Left ventricle myocardium superior (tissue), 1 donor: ENCODE data around the gene KIF22. TPM values are rescaled to one million over a fixed set of nuclear protein-coding genes. Genes with fewer than 3 reads are reported as not detected.
"Not testable (repeated sequence)": the region's sequence is repeated elsewhere in the genome, so short reads cannot be mapped to it uniquely, and the experiment has no call there.

Source experiments
- ATAC-seq: fragments of 200-7000 bp; cut with Tn5 transposase; one replicate; pipeline ENCODE4 v1.9.1; 2020; ENCODE audit warnings: mild to moderate bottlenecking, moderate library complexity
- DNase-seq: peaks from one replicate; pipeline ENCODE4 v3.0.0-alpha.2; 2020
- intact Hi-C: fragments of 100-400 bp; cut with micrococcal nuclease; formaldehyde crosslinking; loops from one replicate; pipeline ENCODE4 v1.11.0; 2022
- total RNA-seq: library from RNA; stranded (reverse); fragmentation: NEBNext Ultra II Directional; extraction: Animal tissue kit (Norgen Biotek cat#: 25700); gene quantifications from one replicate; pipeline ENCODE4 v1.2.1, GENCODE V29; 2021
- donor health status: DM: no; HTN: yes; CAD: no; lungs with severe emphysema.

KIF22 gene
- total RNA-seq, 1 donor from 2014 or later = 55.2 TPM

GRCh38 chr16:29763326-29763725 lies 27.2 kb upstream of the KIF22 start:
- intact Hi-C loops = no loop called here
- ATAC-seq (no peak), DNase-seq (no peak)

DNA sequence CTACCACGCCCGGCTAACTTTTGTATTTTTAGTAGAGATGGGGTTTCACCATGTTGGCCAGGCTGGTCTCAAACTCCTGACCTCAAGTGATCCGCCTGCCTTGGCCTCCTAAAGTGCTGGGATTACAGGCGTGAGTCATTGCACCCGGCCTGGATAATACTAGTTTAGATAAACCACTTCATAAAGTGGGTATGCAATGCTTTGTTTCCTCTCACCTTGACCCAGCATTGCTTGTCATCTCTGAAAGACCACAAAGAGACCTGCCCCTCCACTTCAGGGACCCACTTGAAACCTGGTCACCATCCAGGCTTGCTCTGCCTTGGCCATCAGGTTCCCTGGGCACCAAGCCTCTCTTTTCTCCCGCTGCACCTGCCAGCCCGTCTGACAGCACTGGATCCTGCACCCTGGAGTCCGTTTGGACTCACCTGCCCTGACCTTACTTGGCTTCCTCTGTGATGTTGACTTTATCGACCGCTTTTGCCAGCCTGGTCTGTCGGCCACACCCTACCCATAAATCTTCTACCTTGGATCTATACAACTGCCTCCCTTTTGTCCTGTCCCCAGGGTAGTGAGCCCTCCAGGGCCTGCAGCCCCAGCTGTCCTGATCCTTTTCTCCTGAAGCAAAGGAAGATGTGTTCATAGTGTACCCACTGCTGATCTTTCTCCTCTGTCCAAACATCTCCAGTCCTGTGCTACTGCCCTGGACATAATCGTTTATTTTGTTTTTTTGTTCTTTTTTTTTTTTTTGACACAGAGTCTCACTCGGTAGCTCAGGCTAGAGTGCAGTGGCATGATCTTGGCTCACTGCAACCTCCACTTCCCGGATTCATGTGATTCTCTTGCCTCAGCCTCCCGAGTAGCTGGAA lies 25.2 kb upstream of the KIF22 start:
- no peak for DNase-seq
- intact Hi-C loops = no loop called here
- peak; percentile 75 for ATAC-seq

- intact Hi-C loops = no loop called here
- no peak for DNase-seq
- no peak for ATAC-seq
Observed at GRCh38 chr16:29766571-29766970, 24.0 kb upstream of the KIF22 start.

DNA sequence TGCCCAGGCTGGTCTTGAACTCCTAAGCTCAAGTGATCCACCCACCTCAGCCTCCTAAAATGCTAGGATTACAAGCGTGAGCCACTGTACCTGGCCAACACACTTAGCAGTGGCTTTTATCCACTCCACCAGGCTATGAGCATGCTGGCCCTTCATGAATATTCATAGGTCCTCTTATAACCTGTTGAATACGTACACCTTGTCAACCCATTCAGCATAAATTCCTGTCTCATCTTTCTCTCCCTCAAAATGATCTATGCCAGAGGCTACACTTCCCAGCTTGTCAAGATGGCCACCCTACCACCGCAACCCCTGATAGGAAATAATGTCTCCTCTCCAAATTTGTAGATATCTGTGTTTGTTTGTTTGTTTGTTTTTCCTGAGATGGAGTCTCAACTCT lies 23.5 kb upstream of the KIF22 start:
- ATAC-seq (no peak), DNase-seq (no peak)
- intact Hi-C loops = no loop called here

DNA sequence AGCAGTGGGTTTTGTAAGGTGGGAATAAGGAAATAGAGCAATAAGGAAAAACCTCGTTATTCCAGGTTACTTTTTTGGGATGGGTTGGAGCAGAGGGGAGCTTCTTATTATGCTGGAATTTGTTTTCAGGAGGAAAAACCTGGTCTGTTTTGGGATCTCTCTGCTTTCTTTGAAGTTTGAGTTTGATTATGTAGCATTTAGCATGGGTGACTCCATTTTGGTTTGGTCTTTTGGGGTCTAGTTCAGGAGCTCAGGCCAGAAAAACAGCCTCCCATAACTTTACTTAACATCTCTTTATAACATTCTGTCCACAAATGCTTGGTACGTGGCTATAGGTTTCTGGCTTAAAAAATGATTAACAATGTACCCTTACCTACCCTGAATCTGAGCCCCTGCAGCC lies 21.0 kb upstream of the KIF22 start:
- ATAC-seq = no peak

GRCh38 chr16:29770250-29770929 lies 20.2 kb upstream of the KIF22 start:
- DNase-seq (no peak), ATAC-seq (no peak)
- intact Hi-C loops = no loop called here

More for the DNA sequence above, 21.0 kb upstream of the KIF22 start:
- no peak for DNase-seq
- intact Hi-C loops = no loop called here

- DNase-seq, intact Hi-C loops, ATAC-seq: not testable (repeated sequence)
Observed at GRCh38 chr16:29772330-29772729, 18.2 kb upstream of the KIF22 start.

DNA sequence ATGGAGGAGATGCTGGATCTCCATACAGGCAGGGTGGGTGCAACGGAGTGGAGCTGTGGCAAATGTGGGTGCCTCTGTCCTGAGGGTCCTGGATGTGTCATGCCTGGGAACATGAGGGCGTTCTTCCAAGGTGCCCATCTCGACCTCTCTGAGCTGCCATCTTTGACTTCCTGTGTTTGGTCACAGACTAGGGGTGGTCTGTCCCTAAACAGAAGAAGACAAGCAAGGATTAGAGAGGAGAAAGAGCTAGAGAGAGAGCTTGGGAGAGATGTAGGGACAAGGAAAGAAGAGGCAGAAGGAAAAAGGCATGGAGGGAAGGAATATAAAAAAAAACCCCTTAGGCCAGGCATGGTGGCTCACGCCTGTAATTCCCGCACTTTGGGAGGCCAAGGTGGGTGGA lies 15.8 kb upstream of the KIF22 start:
- DNase-seq (no peak), ATAC-seq (no peak)
- intact Hi-C loops = no loop called here

DNA sequence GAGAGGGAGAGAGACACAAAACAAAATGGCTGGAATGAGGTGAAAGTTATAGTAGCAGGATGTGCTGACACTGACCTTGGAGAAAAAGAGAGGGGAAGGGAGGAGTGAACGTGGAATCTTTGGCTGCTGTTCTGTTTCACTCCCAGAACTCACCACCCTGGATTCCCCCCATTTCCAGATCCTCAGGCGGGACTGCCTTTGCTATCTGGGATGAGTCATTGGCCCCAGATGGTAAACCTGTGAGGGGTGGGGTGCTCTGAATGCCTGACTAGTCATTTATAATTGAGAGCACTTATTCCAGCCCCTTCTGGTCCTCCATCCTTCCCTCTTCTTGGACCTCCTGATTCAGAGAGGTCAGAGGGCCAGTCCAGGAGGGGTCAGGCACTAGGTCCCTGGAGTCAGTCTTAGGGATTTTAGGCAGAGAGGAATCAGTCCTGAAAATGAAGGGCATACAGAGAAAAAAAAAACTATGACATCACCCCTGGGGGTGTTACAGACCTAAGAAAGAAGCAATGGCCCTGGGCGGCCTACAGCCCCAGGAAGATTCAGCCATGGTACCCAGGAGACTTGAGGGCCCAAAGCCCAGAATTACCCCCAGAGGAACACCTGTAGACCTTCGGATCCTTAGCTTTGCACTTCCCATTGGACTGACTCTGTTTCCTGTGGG lies 14.7 kb upstream of the KIF22 start:
- DNase-seq (no peak), ATAC-seq (no peak)
- intact Hi-C loops = no loop called here

DNA sequence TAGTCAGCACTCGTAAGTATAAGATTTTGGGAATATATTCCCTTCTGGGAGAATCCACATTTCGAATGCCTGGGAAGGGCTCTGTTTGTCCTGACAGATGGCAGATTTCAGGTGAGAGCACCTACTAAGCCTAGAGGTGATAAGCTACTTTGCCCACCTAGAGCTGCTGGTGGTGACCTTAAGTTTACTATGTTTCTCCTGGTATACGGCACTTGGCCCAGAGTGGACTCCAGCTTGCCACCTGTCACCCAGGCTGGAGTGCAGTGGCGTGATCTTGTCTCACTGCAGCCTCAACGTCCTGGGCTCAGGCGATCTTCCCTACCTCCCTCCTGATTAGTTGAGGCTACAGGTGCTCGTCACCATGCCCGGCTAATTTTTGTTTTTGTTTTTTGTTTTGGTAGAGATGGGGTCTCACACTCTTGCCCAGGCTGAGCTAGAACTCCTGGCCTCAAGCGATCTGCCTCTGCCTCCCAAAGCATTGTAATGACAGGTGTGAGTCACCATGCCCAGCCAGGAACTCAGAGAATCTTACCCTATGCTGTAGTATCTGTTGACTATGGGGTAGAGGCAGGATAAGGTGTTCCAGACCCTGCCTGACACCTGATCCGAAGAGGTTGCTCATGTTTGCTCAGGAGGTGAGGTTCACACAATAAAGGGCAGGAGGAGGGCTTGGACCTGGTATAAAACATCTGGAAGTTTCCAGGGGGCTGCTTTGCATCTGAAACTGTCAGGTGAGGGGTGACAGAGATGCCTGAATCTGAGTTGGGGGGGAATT lies 12.8 kb upstream of the KIF22 start, which contains the start of gene ZG16:
Gene ZG16, plus strand, starts transcription at position 681 of the 775 bp plus-strand sequence. CDS start 1,011 bp downstream, outside the sequence.
- no peak for DNase-seq
- no peak for ATAC-seq
- intact Hi-C loops = no loop called here

- ATAC-seq (no peak), DNase-seq (no peak)
- intact Hi-C loops = no loop called here
Observed at GRCh38 chr16:29779474-29779873, 11.1 kb upstream of the KIF22 start.

GRCh38 chr16:29783094-29783953 lies 7.2 kb upstream of the KIF22 start:
- intact Hi-C loops, ATAC-seq, DNase-seq: not testable (repeated sequence)

DNA sequence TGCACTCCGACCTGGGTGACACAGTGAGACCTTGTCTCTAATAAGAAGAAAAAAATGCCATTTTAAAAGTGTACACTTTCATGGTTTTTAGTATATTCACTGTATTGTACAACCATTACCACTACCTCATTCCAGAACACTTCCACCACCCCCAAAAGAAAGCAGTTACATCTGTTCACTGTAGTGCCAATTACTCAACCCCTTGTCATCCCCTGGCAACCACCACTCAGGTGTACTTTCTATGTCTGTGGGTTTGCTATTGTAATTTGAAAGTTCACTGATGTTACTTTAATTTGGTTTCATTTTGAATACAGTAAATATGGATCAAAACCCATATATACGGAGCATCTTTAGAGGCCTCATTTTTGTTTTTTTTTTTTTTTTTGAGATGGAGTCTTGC lies 6.4 kb upstream of the KIF22 start:
- intact Hi-C loops = no loop called here
- ATAC-seq = no peak
- DNase-seq = no peak

DNA sequence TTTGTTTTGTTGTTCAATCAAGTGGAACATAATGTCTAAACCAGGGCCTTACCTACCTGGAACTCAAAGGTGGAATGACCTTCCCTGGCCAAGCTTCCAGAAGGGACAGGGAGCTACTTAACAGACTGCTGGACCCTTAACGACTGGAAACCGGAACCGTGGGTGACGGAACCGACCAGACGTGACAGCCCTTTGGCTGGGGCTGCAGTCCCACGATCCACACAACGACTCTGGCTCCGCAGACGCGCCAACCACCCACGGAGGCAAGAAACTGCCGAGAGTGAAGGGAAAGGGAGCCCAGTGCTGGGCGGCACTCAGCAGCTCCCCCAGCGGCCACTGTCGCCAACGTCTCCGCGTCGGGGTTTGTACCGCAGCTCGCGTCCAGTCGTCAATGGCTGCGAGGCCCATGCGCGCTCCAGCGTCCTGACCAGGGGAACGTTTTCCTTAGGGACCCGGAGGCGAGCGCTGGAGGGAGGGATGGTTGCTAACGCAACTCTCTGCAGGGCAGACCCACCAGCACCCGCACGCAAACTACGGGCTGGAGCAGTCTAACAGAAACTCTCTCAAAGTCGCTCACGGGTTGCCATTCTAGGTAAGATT lies 5.5 kb upstream of the KIF22 start:
- DNase-seq (peak; percentile 87), ATAC-seq (peak; percentile 94)
- intact Hi-C loops = no loop called here

GRCh38 chr16:29787155-29787554 lies 3.4 kb upstream of the KIF22 start:
- intact Hi-C loops, ATAC-seq: not testable (repeated sequence)

DNA sequence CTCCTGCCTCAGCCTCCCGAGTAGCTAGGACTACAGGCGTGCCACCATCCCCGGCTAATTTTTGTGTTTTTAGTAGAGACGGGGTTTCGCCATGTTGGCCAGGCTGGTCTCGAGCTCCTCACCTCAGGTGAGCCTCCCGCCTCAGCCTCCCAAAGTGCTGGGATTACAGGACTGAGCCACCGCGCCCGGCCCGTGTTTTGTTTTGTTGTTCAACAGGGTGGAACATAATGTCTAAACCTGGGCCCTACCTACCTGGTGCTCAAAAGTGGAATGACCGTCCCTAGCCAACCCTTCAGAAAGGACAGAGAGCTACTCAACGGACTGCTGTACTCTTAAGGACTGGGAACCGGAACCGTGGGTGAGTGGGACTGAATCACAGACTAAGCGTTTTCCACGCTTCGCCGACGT lies 772 bp upstream of the KIF22 start:
- intact Hi-C loops = no loop called here
- ATAC-seq (no peak), DNase-seq (no peak)

More at GRCh38 chr16:29787155-29787554, 3.4 kb upstream of the KIF22 start:
- DNase-seq = not testable (repeated sequence)

GRCh38 chr16:29790949-29791844 lies 646 bp downstream of the KIF22 start:
- DNase-seq = no peak
- no peak for ATAC-seq
- intact Hi-C loops = no loop called here
